G401.6 (cell line): ENCODE results near the gene YPEL3.
"Not testable (repeated sequence)": the region's sequence is repeated elsewhere in the genome, so short reads cannot be mapped to it uniquely, and the experiment has no call there.

Experiments
- FAIRE-seq: peaks from 2 replicates; lab custom pipeline; 2012; peaks lifted over from hg19 to GRCh38; lab: Jason Lieb, UNC

The YPEL3 gene

GRCh38 chr16:30116291-30117207, 20.5 kb upstream of the YPEL3 start:
- FAIRE-seq = no peak

GRCh38 chr16:30115238-30115637, 19.2 kb upstream of the YPEL3 start:
- no peak for FAIRE-seq

DNA sequence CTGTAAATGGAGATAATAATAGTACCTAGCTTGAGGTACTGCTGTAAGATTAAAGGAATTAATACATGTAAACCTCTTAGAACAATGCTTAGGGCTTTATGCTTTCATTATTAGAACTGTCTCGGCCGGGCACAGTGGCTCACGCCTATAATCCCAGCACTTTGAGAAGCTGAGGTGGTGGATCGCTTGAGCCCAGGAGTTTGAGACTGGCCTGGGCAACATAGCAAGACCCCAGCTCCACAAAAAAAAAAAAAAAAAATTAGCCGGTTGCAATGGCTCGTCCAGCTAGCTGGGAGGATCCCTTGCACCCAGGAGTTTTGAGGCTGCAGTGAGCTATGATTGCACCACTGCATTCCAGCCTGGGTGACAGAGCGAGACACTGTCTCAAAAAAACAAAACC, 18.8 kb upstream of the YPEL3 start:
- FAIRE-seq = not testable (repeated sequence)

DNA sequence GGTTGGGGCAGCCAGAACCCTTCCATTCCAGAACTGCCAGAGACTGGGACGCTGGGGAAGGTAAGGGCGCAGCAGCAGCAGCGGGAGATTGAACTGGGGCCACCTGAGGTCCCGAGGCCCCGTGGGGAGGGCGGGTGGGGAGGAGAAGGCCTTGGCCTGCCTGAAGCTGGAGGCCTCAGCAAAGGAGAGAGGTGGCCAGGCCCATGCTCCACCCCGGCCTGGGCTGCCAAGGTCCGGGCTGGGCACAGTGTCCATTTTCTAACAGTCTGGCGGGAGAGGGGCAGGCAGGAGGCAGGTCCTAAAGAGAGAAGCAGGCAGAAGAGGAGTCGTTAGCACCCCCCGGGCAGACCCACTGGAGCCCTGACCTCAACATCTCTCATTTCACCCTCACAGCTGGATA, 18.4 kb upstream of the YPEL3 start:
- no peak for FAIRE-seq

GRCh38 chr16:30113711-30114333, 17.8 kb upstream of the YPEL3 start:
- no peak for FAIRE-seq

GRCh38 chr16:30113031-30113710, 17.2 kb upstream of the YPEL3 start, which contains the start of gene GDPD3:
GDPD3 (minus strand) TSS chr16:30113537; CDS start chr16:30113478, 59 bp downstream.
- no peak for FAIRE-seq

- FAIRE-seq = no peak
Measured at GRCh38 chr16:30112197-30113030, 16.4 kb upstream of the YPEL3 start.

GRCh38 chr16:30110661-30111060, 14.6 kb upstream of the YPEL3 start:
- no peak for FAIRE-seq

- no peak for FAIRE-seq
Measured at GRCh38 chr16:30108059-30108850, 12.2 kb upstream of the YPEL3 start.

GRCh38 chr16:30104492-30104891, 8.5 kb upstream of the YPEL3 start:
- FAIRE-seq = no peak

- no peak for FAIRE-seq
Measured at GRCh38 chr16:30104090-30104489, 8.1 kb upstream of the YPEL3 start.

GRCh38 chr16:30096862-30097563, 1.0 kb upstream of the YPEL3 start:
- FAIRE-seq = no peak

- FAIRE-seq = no peak
Measured at GRCh38 chr16:30095166-30096078, 591 bp downstream of the YPEL3 start.

- no peak for FAIRE-seq
Measured at GRCh38 chr16:30094541-30095165, 1.4 kb downstream of the YPEL3 start.

GRCh38 chr16:30092373-30093010, 3.5 kb downstream of the YPEL3 start:
- FAIRE-seq = no peak

- FAIRE-seq = no peak
Measured at GRCh38 chr16:30091474-30092372, 4.3 kb downstream of the YPEL3 start, which contains the start of gene TBX6. TBX6 (minus strand) TSS chr16:30091924; CDS start chr16:30091193, 731 bp downstream.

GRCh38 chr16:30090610-30091331, 5.2 kb downstream of the YPEL3 start:
- no peak for FAIRE-seq
